Chondrocyte (in vitro differentiated cells): Measurements from ENCODE around the gene SSC4D. TPM values are rescaled to one million over a fixed set of nuclear protein-coding genes. Genes with fewer than 3 reads are reported as not detected.

Experiments
- DNase-seq: peaks from one replicate; pipeline ENCODE4 v3.0.0; 2021; ENCODE audit warnings: mixed read lengths, low spot score
- H3K27ac Mint-ChIP-seq: one replicate; pipeline ENCODE4 v1.8.0; 2021; ENCODE audit warnings: mild to moderate bottlenecking, moderate library complexity, mixed read lengths; ENCODE audit not compliant: unreplicated experiment
- H3K27me3 Mint-ChIP-seq: 2 replicates; pipeline ENCODE4 v1.8.0; 2021; ENCODE audit warnings: low read depth, mixed read lengths
- H3K36me3 Mint-ChIP-seq: 2 replicates; pipeline ENCODE4 v1.8.0; 2021; ENCODE audit warnings: low read depth, mixed read lengths
- H3K4me1 Mint-ChIP-seq: 2 replicates; pipeline ENCODE4 v1.8.0; 2021; ENCODE audit warnings: low read depth, mild to moderate bottlenecking, mixed read lengths
- H3K4me3 Mint-ChIP-seq: one replicate; pipeline ENCODE4 v1.8.0; 2021; ENCODE audit warnings: mild to moderate bottlenecking, moderate library complexity, mixed read lengths; ENCODE audit not compliant: unreplicated experiment
- H3K9me3 Mint-ChIP-seq: 2 replicates; pipeline ENCODE4 v1.8.0; 2021; ENCODE audit warnings: low read depth, mixed read lengths
- total RNA-seq: library from RNA; stranded (reverse); gene quantifications from 3 replicates; pipeline ENCODE4 v1.2.1, GENCODE V29; 2021
- TF ChIP-seq, protein P1 (sequence below): fragments of 200-600 bp; sonication (generic); IDR thresholded peaks from 2 replicates; pipeline ENCODE4 v1.5.0; 2021; ENCODE audit warnings: antibody characterized with exemption, mild to moderate bottlenecking, moderate library complexity

Gene SSC4D
- total RNA-seq, 1 donor from 2014 or later: 1.2 TPM

DNA sequence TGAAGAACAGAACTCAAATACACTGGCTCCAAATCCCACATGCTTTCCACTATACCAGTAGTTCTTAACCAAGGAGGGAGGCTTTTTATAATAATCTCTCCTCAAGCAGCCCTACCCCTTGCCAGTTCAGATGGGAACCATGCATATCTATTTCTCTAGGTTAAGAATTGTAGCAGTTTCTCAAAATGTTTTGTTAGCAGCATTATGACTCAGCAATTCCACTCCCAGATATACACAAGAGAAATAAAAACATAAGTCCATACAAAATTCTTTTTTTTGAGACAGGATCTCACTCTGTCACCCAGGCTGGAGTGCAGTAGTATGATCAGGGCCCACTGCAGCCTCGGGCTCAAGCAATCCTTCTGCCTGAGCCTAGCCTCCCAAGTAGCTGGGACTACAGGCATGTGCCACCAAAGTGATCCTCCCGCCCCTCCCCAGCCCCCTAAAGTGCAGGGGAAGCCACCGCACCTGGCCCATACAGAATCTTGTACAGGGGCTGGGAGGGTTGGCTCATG is 68.8 kb downstream of the SSC4D start:
- Mint-ChIP-seq H3K36me3 (peaks cover 18% of the 10 kb centered on the region), H3K4me1 (peaks cover 74% of the 10 kb centered on the region), H3K9me3 (no peaks in the 10 kb centered on the region), H3K27ac (peak overlapping the region; percentile 75), H3K27me3 (no peaks in the 10 kb centered on the region), H3K4me3 (no peak overlapping the region)
- TF ChIP-seq, protein P1, sequence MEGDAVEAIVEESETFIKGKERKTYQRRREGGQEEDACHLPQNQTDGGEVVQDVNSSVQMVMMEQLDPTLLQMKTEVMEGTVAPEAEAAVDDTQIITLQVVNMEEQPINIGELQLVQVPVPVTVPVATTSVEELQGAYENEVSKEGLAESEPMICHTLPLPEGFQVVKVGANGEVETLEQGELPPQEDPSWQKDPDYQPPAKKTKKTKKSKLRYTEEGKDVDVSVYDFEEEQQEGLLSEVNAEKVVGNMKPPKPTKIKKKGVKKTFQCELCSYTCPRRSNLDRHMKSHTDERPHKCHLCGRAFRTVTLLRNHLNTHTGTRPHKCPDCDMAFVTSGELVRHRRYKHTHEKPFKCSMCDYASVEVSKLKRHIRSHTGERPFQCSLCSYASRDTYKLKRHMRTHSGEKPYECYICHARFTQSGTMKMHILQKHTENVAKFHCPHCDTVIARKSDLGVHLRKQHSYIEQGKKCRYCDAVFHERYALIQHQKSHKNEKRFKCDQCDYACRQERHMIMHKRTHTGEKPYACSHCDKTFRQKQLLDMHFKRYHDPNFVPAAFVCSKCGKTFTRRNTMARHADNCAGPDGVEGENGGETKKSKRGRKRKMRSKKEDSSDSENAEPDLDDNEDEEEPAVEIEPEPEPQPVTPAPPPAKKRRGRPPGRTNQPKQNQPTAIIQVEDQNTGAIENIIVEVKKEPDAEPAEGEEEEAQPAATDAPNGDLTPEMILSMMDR: no peak
- DNase-seq: no peak

Other genes with a start within 250 kb of the SSC4D start
- gene SRRM3, start 207.8 kb downstream of the SSC4D start, total RNA-seq: 1.4 to 2.6 TPM (median 1.7 TPM) in 3 replicates
- gene HSPB1, start 107.0 kb downstream of the SSC4D start, total RNA-seq: 1,313 to 1,335 TPM (median 1,322 TPM) in 3 replicates
- 195 to 208 TPM (median 205 TPM) in 3 replicates for gene YWHAG, start 50.7 kb downstream of the SSC4D start, total RNA-seq
- not detected in 3 replicates for gene ZP3, start 15.3 kb upstream of the SSC4D start, total RNA-seq
- gene DTX2, start 52.0 kb upstream of the SSC4D start, total RNA-seq: 10.8 to 12.8 TPM (median 11.5 TPM) in 3 replicates
- 0.46 to 1.4 TPM (median 0.62 TPM) in 3 replicates for gene UPK3B, start 100.9 kb upstream of the SSC4D start, total RNA-seq
- gene SPDYE16, start 133.6 kb upstream of the SSC4D start, total RNA-seq: 0.36 TPM in 1 of 3 replicates, not detected in the others
- 5.3 to 7.8 TPM (median 7.6 TPM) in 3 replicates for gene POMZP3, start 217.6 kb upstream of the SSC4D start, total RNA-seq